ENCODE results near the gene LCOR.

The LCOR gene

DNA sequence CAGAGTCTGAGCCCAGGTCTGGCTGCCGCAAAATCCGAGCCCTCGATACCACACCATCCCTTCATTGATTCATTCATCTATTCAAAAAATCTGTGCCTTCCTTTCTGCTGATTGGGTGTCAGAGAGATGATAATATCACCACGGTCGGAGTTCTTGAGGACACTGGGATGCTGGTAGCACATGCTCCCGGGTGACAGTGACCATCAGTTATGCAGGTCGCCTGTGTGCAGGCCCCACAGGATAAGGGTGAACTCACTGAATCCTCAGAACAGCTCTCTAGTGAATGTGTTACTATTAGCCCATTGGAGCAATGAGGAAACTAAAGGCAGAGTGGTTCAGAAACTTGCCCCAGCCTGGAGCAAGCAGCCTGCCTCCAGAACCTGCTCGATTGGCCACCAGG, 208.6 kb downstream of the LCOR start:
- no peak for ATAC-seq
- TF ChIP-seq GLIS3 (CRISPR knock-in tag; IDR thresholded peaks at IDR 0.05) (no peak), SNAI2 (CRISPR knock-in tag; IDR thresholded peaks at IDR 0.05) (no peak), ZFP3 (CRISPR knock-in tag; IDR thresholded peaks at IDR 0.05) (no peak), CSDC2 (CRISPR knock-in tag; IDR thresholded peaks at IDR 0.05) (no peak), ISL1 (CRISPR knock-in tag; IDR thresholded peaks at IDR 0.05) (no peak), ZC3H10 (CRISPR knock-in tag; IDR thresholded peaks at IDR 0.05) (no peak), TCF4 (CRISPR knock-in tag; IDR thresholded peaks at IDR 0.05; ENCODE audit: borderline replicate concordance) (no peak)

DNA sequence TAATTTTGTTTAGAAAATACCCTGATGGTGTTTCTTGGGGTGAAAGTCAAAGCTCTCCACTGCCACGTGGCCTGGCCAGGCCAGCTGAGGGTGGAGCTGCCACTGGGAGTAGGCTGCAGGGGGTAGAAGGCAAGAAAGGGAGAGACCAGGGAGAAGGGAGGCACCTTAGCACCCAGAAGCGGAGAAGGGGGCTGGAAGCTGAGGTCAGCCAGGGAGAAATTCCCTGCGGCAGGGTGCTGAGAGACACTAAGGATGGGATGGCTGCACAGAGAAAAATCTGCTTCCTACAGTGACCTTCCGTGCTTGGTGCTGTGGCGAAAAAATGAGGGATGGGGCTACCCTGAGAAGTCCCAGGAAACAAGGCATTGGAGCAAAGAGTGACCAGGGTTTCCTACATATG, 210.0 kb downstream of the LCOR start:
- TF ChIP-seq GLIS3 (CRISPR knock-in tag; IDR thresholded peaks at IDR 0.05) (no peak), CSDC2 (CRISPR knock-in tag; IDR thresholded peaks at IDR 0.05) (no peak), ZNF565 (CRISPR knock-in tag; conservative IDR thresholded peaks at IDR 0.05; ENCODE audit: low read depth) (no peak), RARB (CRISPR knock-in tag; IDR thresholded peaks at IDR 0.05) (no peak), SNAI2 (CRISPR knock-in tag; IDR thresholded peaks at IDR 0.05) (no peak), TCF4 (CRISPR knock-in tag; IDR thresholded peaks at IDR 0.05; ENCODE audit: borderline replicate concordance) (no peak), ARNTL (CRISPR knock-in tag; IDR thresholded peaks at IDR 0.05; ENCODE audit: borderline replicate concordance, low read depth) (no peak), ZFP30 (CRISPR knock-in tag; IDR thresholded peaks at IDR 0.05) (no peak), PPARA (CRISPR knock-in tag; IDR thresholded peaks at IDR 0.05; ENCODE audit: borderline replicate concordance) (no peak), ZFP3 (CRISPR knock-in tag; IDR thresholded peaks at IDR 0.05) (no peak), ISL1 (CRISPR knock-in tag; IDR thresholded peaks at IDR 0.05) (no peak), ESRRG (CRISPR knock-in tag; IDR thresholded peaks at IDR 0.05) (no peak)
- TF ChIP-seq, protein P1, sequence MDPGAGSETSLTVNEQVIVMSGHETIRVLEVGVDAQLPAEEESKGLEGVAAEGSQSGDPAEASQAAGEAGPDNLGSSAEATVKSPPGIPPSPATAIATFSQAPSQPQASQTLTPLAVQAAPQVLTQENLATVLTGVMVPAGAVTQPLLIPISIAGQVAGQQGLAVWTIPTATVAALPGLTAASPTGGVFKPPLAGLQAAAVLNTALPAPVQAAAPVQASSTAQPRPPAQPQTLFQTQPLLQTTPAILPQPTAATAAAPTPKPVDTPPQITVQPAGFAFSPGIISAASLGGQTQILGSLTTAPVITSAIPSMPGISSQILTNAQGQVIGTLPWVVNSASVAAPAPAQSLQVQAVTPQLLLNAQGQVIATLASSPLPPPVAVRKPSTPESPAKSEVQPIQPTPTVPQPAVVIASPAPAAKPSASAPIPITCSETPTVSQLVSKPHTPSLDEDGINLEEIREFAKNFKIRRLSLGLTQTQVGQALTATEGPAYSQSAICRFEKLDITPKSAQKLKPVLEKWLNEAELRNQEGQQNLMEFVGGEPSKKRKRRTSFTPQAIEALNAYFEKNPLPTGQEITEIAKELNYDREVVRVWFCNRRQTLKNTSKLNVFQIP (CRISPR knock-in tag; IDR thresholded peaks at IDR 0.05; ENCODE audit: borderline replicate concordance, low read depth) = no peak
- TF ChIP-seq, protein P2, sequence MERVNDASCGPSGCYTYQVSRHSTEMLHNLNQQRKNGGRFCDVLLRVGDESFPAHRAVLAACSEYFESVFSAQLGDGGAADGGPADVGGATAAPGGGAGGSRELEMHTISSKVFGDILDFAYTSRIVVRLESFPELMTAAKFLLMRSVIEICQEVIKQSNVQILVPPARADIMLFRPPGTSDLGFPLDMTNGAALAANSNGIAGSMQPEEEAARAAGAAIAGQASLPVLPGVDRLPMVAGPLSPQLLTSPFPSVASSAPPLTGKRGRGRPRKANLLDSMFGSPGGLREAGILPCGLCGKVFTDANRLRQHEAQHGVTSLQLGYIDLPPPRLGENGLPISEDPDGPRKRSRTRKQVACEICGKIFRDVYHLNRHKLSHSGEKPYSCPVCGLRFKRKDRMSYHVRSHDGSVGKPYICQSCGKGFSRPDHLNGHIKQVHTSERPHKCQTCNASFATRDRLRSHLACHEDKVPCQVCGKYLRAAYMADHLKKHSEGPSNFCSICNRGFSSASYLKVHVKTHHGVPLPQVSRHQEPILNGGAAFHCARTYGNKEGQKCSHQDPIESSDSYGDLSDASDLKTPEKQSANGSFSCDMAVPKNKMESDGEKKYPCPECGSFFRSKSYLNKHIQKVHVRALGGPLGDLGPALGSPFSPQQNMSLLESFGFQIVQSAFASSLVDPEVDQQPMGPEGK (CRISPR knock-in tag; IDR thresholded peaks at IDR 0.05; ENCODE audit: borderline replicate concordance) = no peak
- TF ChIP-seq, protein P3, sequence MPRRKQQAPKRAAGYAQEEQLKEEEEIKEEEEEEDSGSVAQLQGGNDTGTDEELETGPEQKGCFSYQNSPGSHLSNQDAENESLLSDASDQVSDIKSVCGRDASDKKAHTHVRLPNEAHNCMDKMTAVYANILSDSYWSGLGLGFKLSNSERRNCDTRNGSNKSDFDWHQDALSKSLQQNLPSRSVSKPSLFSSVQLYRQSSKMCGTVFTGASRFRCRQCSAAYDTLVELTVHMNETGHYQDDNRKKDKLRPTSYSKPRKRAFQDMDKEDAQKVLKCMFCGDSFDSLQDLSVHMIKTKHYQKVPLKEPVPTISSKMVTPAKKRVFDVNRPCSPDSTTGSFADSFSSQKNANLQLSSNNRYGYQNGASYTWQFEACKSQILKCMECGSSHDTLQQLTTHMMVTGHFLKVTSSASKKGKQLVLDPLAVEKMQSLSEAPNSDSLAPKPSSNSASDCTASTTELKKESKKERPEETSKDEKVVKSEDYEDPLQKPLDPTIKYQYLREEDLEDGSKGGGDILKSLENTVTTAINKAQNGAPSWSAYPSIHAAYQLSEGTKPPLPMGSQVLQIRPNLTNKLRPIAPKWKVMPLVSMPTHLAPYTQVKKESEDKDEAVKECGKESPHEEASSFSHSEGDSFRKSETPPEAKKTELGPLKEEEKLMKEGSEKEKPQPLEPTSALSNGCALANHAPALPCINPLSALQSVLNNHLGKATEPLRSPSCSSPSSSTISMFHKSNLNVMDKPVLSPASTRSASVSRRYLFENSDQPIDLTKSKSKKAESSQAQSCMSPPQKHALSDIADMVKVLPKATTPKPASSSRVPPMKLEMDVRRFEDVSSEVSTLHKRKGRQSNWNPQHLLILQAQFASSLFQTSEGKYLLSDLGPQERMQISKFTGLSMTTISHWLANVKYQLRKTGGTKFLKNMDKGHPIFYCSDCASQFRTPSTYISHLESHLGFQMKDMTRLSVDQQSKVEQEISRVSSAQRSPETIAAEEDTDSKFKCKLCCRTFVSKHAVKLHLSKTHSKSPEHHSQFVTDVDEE (CRISPR knock-in tag; IDR thresholded peaks at IDR 0.05) = no peak
- no peak for ATAC-seq

DNA sequence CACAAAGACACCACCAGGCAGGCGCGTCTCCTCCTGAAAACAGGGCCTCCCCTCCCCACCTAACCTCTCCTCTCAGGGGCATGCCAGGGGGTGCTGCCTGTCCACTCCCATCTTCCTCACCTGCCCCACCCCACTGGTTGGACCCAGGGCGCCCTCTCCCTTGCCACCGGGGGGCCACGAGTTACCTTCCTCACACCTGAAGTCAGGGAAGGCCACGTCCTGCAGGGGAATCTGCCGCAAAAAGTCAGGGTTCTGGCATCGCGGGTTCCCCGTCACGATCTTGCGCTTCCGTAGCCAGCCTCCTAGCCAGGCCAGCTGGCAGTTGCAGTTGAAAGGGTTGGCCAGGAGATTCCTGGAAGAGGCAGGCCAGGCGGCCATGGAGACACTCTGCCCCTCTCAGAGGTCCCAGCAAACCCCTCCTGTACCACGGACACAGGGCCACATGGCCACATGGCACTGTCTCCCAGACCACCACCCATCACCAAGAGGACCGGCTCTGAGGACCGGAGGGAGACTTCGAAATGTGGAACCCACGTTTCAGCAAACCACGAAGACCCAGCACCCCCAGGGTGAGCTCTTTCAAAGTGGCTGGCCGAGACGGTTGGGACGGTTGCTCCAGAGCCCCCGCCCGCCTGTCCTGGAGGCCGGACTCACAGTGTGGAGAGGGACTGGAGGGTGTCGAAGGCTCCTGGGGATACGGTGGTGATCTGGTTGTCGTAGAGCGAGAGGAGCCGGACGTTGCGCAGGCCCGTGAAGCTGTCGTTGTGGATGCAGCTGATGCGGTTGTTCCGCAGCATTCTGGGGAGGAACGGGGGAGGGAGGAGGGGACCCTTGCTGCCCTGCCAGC, 210.8 kb downstream of the LCOR start:
- TF ChIP-seq ZC3H10 (CRISPR knock-in tag; IDR thresholded peaks at IDR 0.05) (no peak), SNAI2 (CRISPR knock-in tag; IDR thresholded peaks at IDR 0.05) (no peak), TOX (CRISPR knock-in tag; IDR thresholded peaks at IDR 0.05; ENCODE audit: borderline replicate concordance) (no peak)
- no peak for ATAC-seq

DNA sequence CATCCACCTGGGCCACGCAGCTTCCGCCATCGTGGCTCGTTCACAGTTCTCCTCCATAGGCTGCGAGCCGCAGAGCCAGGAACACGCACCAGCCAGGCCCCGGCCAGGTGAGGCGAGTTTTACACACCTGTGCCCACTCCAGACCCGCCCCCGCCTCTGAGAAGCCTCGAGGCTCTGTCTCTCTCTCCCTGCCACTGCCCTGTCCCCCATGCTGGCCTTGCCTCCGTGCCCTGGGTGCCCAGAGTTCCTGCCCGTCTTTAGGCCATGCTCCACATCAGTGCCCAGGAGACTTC, 211.4 kb downstream of the LCOR start:
- TF ChIP-seq, protein P2 (CRISPR knock-in tag; IDR thresholded peaks at IDR 0.05; ENCODE audit: borderline replicate concordance) = no peak
- ATAC-seq = no peak

Data from SK-N-SH treated with all-trans-retinoic acid at 6 μM for 48 hours (cell line).